GM18870 (cell line): ENCODE results near the gene TRIM45.
"Not testable (repeated sequence)": the region's sequence is repeated elsewhere in the genome, so short reads cannot be mapped to it uniquely, and the experiment has no call there.

Experiments
- ATAC-seq: cut with Tn5 transposase; IDR thresholded peaks from one replicate; pipeline ENCODE4 v1.9.1; 2021; ENCODE audit warnings: moderate library complexity; ENCODE audit not compliant: unreplicated experiment

Gene TRIM45

DNA sequence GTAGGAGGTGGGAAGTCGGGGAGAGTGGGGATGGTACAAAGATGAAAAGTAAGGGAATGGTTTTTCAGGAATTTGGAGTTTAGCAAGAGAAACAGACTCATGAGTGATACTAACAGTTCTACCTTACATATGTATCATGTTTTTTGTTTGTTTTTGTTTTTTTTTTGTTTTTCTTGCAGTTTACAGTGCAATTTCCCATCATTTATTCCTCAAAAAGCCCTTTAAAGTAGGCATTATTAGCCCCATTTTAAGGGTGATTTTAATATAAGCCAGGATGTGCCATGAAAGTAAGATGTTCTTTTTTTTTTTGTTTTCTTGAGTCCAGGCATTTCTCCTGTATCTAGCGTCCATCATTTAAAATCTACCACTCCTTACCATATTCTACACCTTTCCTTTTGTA lies 13.8 kb upstream of the TRIM45 start:
- ATAC-seq: no peak

DNA sequence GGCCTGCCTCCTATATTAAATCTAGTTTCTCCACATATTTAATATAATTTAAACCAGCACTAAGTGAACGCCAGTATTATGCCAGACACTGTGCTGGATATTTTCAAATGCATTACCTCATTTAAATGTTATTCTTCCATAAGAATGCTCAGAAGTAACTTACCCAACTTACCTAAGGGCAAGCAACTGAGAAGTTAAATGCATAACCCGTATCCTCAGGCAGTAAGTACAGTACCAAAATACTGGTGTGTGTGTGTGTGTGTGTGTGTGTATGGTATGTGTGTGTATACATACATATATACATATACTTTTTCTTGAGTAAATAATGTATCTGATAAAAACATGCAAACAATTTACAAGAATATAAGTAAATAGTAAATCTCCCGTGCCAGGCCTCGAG lies 9.0 kb upstream of the TRIM45 start:
- no peak for ATAC-seq

DNA sequence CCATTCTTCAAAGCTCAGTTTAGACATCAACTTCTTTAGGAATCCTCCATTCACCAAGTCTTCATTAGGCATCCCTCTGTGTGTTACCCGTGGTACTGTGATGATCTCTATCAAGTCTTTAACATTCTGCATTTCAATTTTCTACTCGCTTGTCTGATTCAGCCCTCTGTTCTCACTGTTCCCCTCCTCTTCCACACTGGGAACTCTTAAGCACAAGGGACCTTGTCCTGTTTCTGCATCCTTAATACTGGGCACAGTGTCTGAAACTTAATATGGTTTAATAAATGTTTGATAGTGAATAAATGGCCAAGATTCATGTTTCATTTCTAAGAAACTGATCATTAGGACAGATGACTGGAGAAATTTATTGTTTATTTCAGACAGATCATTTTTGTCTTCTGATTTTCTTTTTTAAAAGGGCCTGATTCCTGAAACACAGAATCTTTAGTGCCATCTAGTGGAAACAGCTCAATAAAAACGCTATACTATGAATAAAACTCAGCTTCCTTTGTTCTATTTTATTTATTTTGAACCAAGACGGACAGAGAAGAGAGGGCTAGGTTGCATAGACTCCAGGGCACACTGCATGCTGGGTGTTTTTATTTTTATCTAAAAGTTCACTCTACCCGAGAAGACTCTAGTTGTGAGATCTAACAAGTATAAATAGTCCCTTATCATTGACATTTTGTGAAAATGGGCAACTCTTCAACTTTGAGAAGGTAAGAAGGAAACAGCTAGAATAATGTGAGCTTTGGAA lies 7.0 kb upstream of the TRIM45 start:
- no peak for ATAC-seq

DNA sequence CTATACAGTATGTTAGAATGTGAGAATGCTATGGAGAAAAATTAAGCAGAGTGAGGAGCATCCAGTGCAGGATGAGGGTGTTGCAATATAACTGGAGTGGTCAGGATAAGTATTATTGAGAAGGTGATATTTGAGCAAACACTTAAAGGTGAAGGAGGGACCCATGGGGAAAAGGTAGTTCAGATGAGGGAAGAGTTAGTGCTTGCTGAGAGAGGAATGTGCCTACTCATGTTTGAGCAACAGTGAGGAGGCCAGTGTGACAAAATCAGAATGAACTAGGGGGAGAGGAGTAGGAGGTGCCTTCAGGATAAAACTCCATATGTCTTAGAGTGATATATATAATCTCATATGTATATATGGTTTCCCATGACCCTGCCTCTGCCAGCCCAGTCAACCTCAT lies 6.2 kb upstream of the TRIM45 start:
- no peak for ATAC-seq

DNA sequence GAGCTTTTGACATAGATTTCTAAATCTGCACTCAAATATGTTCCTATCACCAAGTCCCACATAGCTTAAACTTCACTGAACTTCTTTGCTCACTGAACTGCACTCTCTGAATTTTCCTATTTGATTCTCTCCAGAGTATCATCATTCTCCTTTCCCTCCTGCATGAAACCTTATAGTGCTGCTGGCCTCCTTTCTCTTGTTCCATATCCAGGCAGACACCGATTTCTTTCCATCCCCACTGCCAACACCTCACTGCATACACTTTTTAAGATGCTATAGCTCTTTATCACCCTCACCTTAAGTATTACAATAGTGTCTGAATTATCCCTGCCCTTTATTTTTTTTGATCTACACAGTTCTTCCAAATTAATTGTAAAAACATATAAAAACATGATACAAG lies 3.1 kb upstream of the TRIM45 start:
- ATAC-seq: no peak

DNA sequence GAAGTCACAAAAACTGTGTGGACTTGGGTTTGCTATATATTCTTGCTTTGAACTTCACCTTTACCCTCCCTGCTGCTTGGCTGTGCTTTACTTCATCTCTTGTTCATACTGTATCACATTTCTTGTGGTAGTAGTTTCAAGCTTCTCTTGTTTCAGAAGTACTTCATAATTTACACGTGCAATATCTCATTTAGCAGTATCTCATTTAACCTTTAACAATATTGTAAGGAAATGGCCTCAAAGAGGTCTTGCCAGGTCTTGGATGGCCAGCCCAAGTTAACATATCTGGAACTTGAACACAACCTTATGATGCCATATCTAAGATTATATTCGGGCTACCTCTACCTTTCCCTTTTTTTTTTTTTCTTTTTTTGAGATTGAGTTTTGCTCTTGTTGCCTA lies 1.7 kb upstream of the TRIM45 start:
- no peak for ATAC-seq

DNA sequence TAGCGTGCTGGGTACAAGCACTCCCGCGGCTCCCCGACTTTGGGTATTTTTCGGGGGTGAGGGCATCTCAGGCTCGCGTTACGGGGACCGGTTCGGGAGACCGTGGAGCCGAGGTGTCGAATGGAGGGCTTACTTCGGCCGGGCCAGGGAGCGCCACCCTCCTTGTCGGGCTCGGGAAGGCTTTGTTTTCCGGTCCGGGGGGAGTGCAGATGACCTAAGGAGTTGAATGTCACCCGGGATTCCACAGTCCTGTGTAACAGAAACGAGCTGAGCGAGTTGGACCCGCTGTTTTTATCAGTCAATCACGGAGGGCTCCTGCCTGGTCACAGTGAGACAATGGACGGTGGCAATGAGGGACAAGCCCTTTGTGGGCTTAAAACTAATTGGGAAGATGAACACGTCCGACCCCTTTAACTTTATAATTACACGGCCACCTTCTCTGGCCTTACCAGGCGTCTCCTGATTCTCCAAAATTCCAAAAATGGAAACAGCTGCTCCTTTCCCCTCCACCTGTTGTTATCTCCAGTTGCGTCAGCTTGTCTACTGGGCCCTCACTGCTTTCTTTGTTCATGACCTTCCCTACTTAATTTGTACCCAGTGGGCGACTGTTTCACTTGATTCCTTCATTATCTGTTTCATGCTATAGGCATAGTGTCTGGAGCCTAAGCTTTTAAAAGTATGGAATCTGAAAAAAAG lies 929 bp upstream of the TRIM45 start:
- ATAC-seq: no peak

DNA sequence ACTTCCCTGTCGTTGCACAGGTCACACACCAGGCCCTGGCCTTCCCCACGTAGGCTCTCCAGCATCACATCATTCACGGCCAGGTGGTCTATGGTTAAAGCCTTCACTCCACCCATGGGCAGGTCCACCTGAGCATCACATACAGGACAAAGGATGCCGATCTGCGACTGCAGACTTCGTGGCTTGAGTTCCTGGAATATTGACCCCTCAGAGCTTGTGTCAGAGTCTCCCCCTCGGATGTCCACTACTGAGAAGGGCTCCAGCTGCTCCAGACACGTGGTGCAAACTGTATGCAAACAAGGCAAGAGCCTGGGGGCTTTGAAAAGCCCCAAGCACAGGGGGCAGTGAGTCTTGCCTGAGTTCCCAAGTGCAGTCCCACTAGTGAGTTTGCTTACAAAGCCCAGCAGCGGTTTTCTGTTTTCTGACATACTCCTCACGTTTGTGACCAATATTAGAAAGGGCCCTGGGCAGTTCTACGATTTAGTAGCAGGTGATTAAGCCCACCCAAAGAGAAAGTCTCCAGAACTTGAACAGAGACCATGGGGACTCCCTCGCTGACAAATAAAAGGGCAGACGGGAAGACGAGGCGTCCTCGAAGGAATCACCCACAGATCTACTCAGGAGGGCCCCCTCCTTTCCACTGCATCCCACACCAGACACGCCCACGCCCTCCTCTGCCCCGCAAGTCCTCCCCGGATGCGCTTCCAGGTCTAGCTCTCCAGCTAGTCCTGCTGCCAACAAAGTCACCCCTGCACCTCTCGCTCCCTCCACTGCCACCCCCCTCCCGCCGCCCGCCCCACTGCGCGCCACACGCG lies 568 bp downstream of the TRIM45 start:
- no peak for ATAC-seq

DNA sequence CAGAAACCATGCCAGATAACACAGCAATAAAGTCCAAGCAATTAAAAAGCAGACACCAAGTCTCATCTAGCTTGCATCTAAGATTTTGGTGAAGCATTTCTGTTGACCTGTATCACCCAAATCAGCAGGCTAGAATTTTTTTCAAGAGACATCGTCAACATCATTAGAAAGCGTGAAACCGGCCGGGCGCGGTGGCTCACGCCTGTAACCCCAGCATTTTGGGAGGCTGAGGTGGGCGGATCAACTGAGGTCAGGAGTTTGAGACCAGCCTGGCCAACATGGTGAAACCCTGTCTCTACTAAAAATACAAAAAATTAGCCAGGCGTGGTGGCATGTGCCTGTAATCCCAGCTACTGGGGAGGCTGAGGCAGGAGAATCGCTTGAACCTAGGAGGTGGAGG lies 2.4 kb downstream of the TRIM45 start:
- ATAC-seq: not testable (repeated sequence)

DNA sequence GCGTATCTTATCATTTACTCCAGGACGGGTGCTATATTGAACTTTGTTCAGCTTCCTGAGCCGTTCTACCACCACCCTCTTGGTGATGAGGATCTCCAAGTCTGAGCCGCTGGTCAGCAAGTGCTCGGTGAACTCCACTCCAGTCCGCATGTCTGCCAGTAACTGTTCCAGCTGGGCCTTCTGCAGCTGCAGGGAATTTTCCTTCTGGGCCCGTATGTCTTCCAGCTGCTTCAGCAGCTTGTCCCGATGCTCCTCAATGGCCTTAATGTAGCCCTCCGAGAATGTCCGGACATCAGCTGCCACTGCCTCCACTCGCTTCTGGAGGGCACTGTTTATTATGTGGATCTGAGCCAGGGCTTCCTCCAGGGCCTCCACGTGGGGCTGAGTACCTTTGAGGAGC lies 3.4 kb downstream of the TRIM45 start:
- ATAC-seq: no peak

DNA sequence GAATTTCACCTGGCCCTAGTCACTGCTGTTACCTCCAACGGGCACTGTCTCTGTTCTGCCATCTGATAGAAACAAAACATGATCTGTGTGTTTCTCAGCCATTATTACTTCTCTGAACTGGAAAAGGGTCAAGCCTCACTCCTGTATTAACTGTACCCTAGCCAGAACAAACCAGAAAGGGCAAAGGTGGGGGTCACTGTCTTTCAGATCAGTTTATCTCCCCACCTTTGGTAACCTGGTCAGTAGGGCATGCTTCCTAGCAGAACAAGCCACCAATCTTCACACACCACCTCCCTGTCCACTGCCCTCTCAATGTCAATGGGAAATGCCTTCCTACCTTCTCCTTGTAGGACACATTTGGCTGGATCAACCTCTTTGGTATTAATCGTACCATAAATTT lies 3.9 kb downstream of the TRIM45 start:
- no peak for ATAC-seq

DNA sequence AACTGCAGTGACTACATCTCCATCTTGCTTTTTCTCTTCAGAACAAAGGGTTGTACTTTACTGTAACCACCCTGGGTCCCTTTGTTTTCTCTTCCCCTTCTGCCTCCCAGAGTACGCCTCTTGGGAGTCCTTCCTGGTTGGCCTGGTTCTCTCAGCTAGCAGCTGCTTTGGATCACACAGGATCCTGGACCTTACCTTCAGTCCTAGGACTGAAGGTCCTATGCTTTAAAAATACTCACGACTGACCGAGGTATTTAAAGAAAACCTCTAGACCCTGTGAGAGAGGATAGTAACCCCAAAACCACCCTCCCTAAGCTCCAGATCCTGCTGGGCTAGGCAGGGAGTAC lies 4.8 kb downstream of the TRIM45 start:
- no peak for ATAC-seq

DNA sequence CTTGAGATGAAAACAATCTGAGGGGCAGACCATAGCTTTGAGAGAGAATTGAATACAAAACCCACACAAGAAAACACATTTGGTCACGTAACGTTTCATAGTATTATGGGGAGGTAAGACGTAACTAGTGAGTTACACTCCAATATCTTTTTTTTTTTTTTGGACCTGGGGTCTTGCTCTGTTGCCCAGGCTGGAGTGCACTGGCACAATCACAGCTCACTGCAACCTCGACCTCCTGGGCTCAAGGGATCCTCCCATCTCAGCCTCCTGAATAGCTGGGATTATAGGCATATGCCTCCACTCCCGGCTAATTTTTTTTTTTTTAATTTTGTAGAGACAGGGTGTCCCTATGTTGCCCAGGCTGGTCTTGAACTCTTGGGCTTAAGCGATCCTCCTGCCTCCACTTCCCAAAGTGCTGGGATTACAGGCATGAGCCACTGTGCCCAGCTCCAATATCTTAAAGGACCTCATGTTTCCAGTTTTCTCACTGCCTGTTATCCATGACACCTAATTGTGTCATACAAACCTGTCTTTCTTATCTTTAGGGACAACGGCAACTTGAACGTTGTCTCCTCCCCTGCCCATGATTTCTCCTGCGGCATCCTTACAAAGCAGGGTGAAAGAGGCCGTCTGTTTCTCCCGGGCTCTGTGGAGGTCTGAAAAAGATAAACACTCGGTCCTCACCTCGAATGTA lies 5.3 kb downstream of the TRIM45 start:
- no peak for ATAC-seq

DNA sequence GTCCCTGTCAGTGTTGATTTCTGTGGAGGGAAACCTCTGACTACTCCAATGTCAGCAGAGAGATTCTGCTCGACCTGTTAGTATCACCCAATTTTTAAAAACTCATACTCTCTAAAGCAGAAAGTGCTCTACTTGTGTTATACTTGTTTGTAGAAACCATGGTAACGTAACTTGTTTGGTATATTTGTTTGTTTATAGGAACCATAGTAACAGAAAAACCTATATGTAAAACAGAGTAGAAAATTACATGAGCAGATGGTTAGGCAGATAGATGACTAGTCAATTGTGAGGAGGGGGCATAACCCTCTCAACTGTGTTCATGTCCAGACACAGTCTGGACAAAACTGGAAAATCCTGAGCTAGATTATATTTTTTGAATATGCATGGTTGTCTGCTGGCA lies 6.7 kb downstream of the TRIM45 start:
- no peak for ATAC-seq

DNA sequence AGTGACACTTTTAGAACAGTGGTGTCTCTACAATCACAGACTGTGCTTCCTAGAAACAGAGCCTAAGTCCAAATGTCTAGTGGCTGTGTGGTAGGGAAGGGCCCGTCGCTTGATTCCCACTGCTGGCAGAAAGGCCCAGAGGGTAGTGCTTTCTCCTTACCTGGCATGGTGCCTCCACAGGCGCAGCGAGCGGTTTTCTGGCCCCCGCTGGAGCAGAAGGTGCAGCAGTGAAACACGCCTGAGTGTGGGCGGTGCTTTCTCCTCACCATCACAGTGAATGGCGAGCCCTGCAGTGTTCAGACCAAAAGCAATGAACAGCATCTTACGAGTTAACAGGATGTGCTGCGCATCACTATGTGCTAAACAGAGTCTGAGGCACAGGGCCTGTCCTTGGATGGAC lies 8.3 kb downstream of the TRIM45 start:
- no peak for ATAC-seq

DNA sequence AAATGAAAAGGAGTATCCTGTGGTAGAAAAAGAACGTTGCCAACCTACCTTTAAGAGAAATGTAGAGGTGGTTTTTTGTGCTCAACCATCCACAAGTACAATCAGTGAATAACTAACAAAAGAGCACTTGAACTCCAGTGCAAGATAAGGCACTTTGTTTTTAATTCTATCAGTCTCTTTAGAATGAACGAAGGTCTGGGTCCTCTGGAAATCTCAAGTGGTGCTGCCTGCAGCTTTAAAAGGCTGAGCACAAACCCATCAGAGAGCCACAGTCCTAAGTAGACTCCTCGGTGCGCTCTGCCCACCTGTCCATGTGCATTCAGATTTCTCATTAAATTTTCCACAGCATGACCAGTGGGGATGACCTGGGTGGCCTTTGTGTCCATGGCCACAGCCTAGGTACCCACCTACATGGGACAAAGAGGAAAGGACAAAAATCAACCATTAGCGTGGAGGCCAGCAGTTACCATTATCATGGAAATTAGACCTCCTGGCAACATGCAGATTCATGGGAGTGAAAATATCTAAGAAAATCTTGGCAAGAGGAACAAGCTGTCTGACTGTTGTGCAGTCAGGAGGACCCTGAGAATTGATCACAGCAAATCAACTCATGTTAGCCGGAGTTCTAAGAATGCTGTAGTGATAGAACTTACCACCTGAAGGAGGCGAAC lies 9.4 kb downstream of the TRIM45 start:
- ATAC-seq: no peak

DNA sequence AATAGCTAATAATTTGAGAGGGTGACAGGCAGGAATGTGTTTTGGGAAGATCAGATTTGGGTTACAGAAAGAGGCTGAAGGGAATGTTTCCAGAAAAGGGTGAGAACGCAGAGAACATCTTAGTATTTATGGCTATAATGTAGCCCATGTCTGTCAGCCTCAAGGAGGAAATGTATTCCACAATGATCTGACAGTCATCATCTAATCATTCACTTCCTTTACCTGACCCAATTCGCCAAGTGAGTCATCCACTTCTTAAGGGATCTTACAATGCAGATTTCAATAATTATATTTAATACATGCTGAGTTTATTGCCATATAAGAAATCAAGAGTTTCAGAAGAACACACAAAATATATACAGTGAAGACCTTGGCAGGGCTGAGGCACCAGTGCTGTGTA lies 10.8 kb downstream of the TRIM45 start:
- no peak for ATAC-seq

DNA sequence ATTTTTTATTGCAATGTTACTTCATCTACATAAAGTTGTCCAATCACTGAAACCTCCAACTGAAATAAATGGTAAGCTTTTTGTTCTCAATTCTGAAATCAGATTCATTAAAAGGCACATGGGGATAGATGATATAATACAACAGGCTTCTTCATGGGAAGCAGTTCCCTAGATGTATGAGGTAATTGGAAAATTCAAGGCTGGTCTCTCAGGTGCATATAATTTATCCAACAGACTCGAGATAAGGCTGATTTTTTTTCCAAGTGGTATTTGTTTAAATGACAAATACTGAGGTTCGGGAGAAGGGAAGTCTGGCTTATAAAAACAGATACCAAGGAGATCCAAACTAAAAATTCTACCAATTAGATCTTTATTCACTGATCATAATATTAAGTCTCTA lies 14.2 kb downstream of the TRIM45 start:
- ATAC-seq: no peak

DNA sequence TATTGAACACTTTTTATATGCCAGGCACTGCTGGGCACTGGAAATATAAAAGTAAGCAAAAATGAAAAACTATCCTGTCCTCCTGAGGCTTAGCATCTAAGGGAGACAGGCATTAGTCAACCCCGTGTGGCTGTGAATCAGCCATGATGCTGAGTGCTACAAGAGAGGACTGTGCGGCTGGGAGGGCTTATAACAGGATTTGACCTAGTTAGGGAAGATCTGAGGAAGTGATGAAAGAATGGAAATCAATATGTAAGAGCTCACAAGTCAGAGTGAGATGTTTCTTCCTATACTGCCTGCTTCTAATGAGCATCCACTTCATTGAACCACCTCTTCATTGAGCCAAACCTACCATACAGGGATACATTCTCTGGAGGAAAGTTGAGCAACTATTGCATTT lies 15.1 kb downstream of the TRIM45 start:
- ATAC-seq: no peak

DNA sequence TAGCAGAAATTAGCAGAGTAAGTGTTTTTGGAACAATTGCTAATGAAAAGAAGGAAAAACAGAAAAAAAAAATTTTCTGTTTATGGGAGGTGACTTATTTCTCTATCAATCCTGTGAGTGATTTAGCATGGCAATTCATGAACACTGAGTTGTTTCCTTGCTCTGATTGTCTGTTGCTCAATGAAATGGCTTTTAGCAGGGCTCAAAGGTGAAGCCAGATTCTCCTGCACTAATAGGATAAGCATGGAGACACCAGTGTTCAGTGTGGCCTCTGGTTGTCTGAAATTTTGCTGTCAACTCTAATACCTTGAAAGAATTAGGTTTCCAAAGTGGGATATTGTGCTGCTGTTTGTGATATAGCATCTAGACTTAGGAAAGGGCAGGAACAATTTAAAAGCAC lies 15.8 kb downstream of the TRIM45 start:
- no peak for ATAC-seq

DNA sequence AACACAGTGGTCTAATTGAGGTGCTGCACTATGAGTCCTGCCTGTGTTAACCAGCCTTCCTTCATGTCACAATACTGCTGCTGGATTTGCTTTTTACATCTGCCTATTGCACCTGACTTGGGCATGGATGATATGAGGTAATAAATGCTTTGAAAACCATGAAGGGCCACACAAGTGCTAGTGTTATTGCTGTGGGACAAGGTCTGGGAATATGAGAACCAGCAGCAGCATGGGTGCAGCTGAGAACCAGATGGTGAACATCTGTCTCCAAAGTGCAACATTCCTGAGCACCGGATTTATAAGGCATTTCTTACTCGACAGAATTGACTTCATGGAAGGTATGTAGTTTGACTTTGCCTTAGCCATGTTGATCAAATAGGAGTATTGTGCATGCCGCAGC lies 16.6 kb downstream of the TRIM45 start:
- ATAC-seq: no peak
